Measurements from ENCODE around the gene TOP2A.
"Not testable (repeated sequence)": the region's sequence is repeated elsewhere in the genome, so short reads cannot be mapped to it uniquely, and the experiment has no call there.

Gene TOP2A

GRCh38 chr17:40375786-40376185 lies 41.9 kb downstream of the TOP2A start:
- not testable (repeated sequence) for DNase-seq (ENCODE audit: low read depth)

- DNase-seq (ENCODE audit: low read depth) = no peak
These were observed 42.7 kb downstream of the TOP2A start for GRCh38 chr17:40374821-40375498.

GRCh38 chr17:40373999-40374398 lies 43.7 kb downstream of the TOP2A start:
- DNase-seq (ENCODE audit: low read depth) = no peak

DNA sequence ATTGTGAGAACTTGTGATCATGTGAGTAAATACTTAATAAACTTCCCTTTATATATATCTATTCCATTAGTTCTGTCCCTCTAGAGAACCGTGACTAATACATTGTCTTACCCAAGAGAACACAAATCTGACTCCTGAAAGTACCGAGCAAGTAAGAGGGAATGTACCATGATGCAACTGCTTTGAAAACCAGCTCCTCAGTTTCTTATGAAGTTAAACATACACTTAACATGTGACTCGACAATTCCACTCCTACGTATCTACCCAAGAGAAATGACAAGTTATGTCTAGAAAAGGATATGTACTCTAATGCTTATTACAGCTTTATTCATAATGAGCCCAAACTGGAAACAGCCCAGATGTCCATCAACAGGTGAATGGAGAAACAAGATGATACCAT lies 44.4 kb downstream of the TOP2A start:
- DNase-seq (ENCODE audit: low read depth) = no peak

DNA sequence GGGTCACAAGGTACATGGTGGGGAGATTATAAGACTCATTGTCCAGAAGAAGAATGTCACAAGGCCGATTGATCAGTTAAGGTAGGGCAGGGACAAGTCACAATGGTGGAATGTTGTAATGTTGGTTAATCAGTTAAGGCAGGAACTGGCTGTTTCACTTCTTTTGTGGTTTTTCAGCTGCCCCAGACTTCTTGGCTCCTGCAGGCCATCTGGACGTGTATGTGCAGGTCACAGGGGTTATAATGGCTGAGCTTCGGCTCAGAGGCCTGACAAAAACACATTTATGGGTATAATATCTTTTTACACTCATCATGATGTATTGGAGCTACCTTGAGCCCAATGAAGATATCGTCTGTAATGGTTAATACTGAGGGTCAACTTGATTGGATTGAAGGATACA lies 45.1 kb downstream of the TOP2A start:
- DNase-seq (ENCODE audit: low read depth) = not testable (repeated sequence)

DNA sequence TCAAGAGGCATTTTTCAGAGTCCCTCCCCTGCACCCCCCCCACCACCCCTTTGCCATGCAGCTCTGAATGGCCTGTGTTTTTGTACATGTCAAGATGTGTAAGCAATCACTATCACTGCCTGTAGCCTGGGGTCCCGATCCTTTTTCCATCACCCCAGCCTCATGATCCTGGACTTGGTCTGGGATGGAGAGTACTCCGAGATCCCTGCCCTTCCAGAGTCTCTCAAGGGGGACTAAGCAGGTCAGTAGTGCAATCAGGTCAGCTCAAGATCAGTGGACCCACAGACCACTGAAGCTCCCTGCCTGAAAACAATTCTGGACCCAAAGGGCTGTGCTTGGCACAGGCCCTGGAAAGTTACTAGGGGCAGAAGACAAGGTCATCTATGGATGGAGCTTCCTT lies 45.7 kb downstream of the TOP2A start:
- no peak for DNase-seq (ENCODE audit: low read depth)

- no peak for DNase-seq (ENCODE audit: low read depth)
These were observed 46.3 kb downstream of the TOP2A start for GRCh38 chr17:40371261-40371929.

DNA sequence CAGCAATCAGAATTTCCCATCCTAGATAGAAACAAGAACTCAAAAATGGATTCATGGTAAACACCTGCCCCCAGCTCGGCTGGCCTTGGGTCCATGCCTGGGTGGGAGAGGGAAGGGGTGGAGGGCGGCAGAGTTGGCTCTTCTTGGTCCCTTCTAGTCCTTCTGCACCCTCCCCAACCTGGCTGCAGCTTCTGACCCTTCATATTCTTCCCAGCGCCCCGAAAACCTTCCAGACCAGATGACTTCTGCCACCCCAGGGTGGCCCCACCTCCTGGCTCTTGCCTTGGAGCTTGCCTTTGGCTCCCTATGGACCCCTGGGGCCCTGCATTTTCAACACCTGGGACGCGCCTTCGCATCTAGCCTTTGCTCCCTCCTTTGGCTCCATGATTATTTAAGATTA lies 47.8 kb downstream of the TOP2A start:
- DNase-seq (ENCODE audit: low read depth) = no peak

- DNase-seq (ENCODE audit: low read depth) = not testable (repeated sequence)
These were observed 50.0 kb downstream of the TOP2A start for GRCh38 chr17:40367728-40368127.

GRCh38 chr17:40366861-40367518 lies 50.7 kb downstream of the TOP2A start:
- no peak for DNase-seq (ENCODE audit: low read depth)

- DNase-seq (ENCODE audit: low read depth) = no peak
These were observed 51.4 kb downstream of the TOP2A start for GRCh38 chr17:40366076-40366860.

DNA sequence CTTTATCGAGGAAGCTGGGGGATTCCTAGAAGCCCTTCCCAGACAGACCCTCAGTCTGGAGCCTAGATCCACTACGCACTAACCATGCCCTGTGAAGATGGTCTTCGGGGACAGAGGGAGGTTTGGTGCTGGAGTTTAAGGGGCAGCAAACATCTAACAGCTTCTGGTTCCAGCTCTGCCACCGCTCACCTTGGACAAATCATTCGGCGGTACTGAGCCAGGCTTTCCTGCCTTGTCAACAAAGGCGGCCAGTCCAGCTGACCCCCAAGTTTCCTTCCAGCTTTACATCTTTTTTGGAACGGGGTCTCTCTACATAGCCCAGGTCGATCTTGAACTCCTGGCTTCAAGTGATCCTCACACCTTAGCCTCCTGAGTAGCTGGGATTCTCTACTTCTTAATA lies 52.8 kb downstream of the TOP2A start:
- DNase-seq (ENCODE audit: low read depth) = no peak

DNA sequence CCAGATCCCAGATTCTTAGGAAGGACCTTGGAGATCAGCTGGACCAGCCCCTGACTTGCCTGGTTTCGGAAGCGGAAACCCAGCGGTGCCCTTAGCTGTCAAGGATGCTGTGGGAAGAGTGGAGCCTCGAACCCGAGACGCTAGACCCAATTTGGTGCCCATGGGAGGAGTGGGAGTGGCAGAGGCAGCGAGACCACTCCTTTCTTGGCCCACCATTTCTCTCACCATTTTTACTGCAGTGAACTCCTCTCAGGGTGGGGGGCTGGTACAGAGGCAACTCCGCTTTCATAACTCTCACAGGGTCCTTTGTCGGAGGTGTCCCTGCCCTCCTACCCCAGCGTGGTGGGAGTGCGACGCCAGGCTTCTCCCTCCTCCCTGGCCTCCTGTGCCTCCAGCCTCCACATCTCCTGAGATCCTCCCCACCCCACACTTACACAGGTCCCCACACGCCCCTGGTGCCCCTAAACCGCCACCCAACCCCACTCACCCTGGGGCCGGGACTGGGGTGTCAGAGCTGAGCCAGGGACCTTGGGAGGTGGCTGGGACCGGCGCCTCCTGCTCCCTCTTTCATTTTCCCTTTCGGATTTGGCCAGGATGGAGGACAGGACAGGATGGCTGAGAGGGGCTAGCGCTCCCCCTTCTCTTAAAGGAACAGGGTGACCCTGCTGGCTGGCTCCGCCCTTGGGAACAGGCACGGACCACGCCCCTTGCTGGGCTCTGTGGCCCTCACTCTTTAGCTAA lies 53.4 kb downstream of the TOP2A start, which contains the start of gene GJD3:
GJD3 (minus strand) TSS at position 617 of the 741 bp plus-strand sequence. CDS start 922 bp downstream, outside the sequence.
- DNase-seq (ENCODE audit: low read depth) = no peak

GRCh38 chr17:40363111-40363827 lies 54.4 kb downstream of the TOP2A start:
- no peak for DNase-seq (ENCODE audit: low read depth)

DNA sequence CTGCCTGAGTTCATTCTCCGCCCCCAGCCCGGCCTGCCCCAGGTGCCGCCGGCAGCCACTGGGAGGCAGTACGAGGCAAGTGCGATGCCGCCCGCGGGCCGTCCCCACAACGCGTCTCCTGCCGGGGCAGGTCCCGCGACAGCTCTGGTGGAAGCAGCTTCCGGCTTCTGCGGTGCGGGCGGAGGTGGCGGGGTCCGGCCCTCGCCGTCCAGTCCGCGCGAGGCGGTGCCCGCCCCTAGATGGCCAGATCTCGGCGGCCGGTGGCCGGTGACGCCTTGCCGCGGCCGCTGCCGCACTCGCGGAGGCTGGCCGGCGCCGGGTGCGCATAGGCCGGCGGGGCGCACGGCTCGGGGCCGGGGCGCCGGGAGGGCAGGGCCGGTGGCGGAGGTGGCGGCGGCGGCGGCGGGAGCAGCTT lies 55.0 kb downstream of the TOP2A start:
- no peak for DNase-seq (ENCODE audit: low read depth)

DNA sequence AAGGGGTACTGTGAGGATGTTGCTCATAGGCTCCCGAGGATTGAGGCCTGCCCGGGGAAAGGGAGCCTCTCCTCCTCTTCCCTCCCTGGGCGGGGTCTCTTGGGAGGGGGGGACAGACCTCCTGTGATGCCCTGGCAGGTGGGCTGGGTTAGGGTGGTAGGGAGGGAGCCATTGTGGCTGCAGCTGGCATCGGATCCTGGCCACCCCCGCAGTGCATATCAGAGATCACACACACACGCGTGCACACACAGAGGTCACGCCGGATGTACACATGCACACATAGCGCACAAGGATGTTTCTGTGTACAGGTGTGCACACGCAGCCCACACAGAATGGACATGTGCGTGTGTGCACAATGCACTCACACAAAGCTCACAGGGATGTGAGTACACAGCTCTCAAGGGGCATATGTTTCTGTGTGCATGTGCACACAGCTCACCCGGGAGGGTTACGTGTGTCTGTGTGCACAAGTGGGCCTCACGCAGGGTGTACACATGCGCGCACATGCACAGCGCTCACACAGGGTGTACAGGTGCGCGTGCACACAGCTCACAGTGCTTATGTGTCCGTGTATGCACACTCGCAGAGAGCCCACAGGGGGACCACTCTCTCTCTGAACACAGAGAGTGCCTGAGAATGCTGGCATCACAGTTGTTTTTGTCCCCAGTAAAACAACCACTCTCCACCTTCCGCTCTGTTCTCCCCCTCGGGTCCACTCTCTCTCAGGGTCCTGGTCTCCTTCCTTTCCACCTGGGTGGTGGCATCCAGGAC lies 55.6 kb downstream of the TOP2A start:
- no peak for DNase-seq (ENCODE audit: low read depth)

DNA sequence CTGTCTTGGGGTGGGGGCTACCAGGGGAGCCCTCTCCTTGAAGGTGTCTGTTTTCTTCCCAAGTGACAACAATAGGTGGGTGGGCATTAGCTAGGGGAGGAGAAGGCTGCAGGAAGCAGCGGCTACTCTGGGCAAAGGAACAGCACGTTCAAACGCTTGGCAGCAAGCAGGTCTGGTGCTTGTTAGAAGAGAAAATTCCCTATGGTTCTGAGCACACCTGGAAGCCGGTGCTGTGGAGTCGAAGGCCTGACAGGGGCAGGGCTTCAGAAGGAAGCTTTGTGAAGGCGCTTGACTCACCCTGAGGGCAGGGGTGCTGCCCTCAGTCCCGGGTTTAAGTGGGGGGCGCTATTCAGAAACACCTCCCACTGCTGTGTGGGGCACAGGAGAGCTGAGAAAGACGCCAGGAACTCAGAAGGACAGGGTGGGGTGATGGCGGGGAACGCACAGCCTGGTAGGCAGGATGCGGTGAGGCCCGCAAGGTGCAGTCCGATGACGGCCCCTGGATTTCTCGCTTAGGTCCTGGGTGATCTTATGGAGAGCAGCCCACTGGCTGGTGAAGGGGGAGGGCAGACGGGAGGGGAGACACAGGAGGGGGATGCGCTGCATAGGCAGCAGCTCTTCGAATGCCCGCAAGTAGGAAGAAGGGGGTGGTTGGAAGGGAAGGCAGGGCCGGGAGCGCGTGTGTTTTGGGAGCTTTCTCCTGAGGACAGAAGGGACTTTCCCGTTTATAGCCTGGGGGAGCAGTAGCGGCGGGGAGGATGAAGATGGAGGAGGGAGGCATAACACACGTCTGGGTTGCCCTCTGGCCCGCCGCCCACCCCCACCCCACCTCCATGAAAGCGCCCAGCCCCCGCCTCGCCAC lies 56.4 kb downstream of the TOP2A start:
- no peak for DNase-seq (ENCODE audit: low read depth)

DNA sequence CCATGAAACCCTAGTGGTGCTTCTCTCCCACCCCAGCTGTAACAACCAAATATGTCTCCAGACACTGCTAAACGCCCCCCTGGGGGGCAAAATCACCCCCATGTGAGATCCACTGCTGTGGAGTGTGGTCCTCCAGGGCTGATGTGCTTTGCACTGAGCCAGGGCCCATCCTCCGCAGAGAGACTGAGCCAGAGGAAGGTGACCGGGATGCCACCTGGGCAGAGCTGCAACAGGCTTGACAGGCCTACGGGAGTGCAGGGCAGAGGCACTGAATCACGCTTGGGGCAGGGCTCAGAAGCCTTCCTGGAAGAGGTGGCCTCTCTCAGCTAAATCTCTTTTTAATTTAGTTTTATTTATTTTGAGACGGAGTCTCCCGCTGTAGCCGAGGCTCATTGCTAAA lies 57.6 kb downstream of the TOP2A start:
- DNase-seq (ENCODE audit: low read depth) = no peak

DNA sequence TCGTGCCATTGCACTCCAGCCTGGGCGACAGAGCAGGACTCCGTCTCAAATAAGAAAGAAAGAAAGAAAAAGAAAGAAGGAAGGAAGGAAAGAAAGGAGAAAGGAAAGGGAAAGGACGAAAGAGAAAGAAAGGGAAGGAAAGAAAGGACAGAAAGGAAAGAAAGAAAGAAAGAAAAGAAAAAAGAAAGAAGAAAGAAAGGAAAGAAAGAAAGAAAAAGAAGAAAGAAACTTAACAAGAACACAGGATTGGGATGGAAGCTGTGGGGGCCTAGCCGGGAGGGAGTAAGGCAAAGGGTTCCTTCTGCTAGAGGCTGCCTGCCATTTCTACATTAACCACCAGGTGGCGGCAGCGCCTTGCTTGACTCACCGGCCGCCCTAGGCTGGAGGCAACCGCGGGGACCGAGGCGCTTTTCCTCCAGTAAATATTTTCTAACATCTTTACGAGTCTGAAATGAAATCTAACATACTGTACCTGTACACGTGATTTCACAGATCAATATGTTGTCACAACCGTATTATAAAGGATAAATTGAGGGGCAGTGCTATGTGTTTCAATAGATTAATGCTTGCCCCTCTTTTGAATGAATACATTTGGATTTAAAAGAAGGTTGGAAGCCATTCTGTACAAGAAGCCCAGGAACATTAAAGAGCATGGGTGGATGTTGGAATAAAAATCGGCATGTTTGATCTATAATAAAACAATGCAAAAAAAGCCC lies 59.2 kb downstream of the TOP2A start:
- DNase-seq (ENCODE audit: low read depth) = peak; percentile 57
